GM12878 (cell line): ENCODE data around the gene GBA3. TPM values are rescaled to one million over a fixed set of nuclear protein-coding genes. Genes with fewer than 3 reads are reported as not detected.

Experiments used
- ATAC-seq: fragments of 200-7000 bp; cut with Tn5 transposase; 3 replicates; pipeline ENCODE4 v1.9.1; 2020; ENCODE audit warnings: mild to moderate bottlenecking, moderate library complexity
- BruUV-seq: library from RNA; stranded (reverse); fragments of 400-500 nt; replicated peaks from 2 replicates; lab custom pipeline; 2021; lab: Mats Ljungman, UMichigan
- CTCF ChIA-PET: fragments of 300-600 bp; sonication (Branson Sonifier 250); formaldehyde crosslinking; extraction: SDS; loops from one replicate; lab custom pipeline; 2021; ENCODE audit warnings: inconsistent platforms; lab: Yijun Ruan, JAX
- POLR2A ChIA-PET: fragments of 350-600 bp; formaldehyde crosslinking; extraction: SDS; loops from one replicate; lab custom pipeline; 2021; ENCODE audit warnings: inconsistent platforms; lab: Charles Lee
- RAD21 ChIA-PET: fragments of 300-600 bp; sonication (Branson Sonifier 250); formaldehyde crosslinking; loops from one replicate; lab custom pipeline; 2023; ENCODE audit warnings: antibody characterized with exemption; ENCODE audit not compliant: unreplicated experiment; lab: Charles Lee
- SMC1A ChIA-PET: fragments of 300-600 bp; sonication (Branson Sonifier 250); formaldehyde crosslinking; loops from one replicate; lab custom pipeline; 2023; ENCODE audit not compliant: unreplicated experiment, uncharacterized antibody; lab: Charles Lee
- DNase-seq: peaks from one replicate; pipeline ENCODE4 v3.0.0-alpha.2; 2011; ENCODE audit warnings: low read depth, low spot score
- FAIRE-seq: peaks from 3 replicates; lab custom pipeline; 2011; peaks lifted over from hg19 to GRCh38; lab: Jason Lieb, UNC
- H2AFZ ChIP-seq: 2 replicates; pipeline ENCODE4 v1.6.0; 2011; ENCODE audit warnings: low read depth, low read length, control low read depth; ENCODE audit not compliant: control insufficient read depth
- H3K27ac ChIP-seq: 2 replicates; pipeline ENCODE4 v1.5.1; 2011; ENCODE audit warnings: control low read depth; ENCODE audit not compliant: control insufficient read depth, insufficient read depth
- H3K27me3 ChIP-seq, 2 experiments: replicated peaks in 1 of 2; 2 replicates each; pipeline versions ENCODE4 v1.6.0 to v1.6.1; 2011; ENCODE audit warnings: low read length in 1 of 2; ENCODE audit not compliant: control insufficient read depth in 2 of 2, insufficient read depth in 2 of 2
- H3K36me3 ChIP-seq, 2 experiments: 2 replicates each; pipeline ENCODE4 v1.5.1; 2011; ENCODE audit warnings: low read length in 1 of 2; ENCODE audit not compliant: control insufficient read depth in 2 of 2, insufficient read depth in 2 of 2
- H3K4me1 ChIP-seq: 2 replicates; pipeline ENCODE4 v1.6.1; 2011; ENCODE audit warnings: mild to moderate bottlenecking, low read length, moderate library complexity, mixed read lengths; ENCODE audit not compliant: control insufficient read depth, insufficient read depth
- H3K4me2 ChIP-seq: 2 replicates; pipeline ENCODE4 v1.6.0; 2011; ENCODE audit warnings: control low read depth; ENCODE audit not compliant: control insufficient read depth, insufficient read depth
- H3K4me3 ChIP-seq: fragments of 200-600 bp; sonication (generic); 2 replicates; pipeline ENCODE4 v1.5.1; 2016
- H3K79me2 ChIP-seq: 2 replicates; pipeline ENCODE4 v1.6.0; 2011; ENCODE audit warnings: low read length; ENCODE audit not compliant: control insufficient read depth, insufficient read depth
- H3K9ac ChIP-seq: 2 replicates; pipeline ENCODE4 v1.8.0; 2011; ENCODE audit warnings: low read length, control low read depth, mixed read lengths; ENCODE audit not compliant: control insufficient read depth, insufficient read depth
- H3K9me3 ChIP-seq: replicated peaks from 3 replicates; pipeline ENCODE4 v1.5.1; 2011; ENCODE audit warnings: mild to moderate bottlenecking, low read length; ENCODE audit not compliant: control insufficient read depth, insufficient read depth
- H4K20me1 ChIP-seq: 2 replicates; pipeline ENCODE4 v1.6.0; 2011; ENCODE audit not compliant: control insufficient read depth, insufficient read depth
- BACH1 ChIP-seq: fragments of 450-650 bp; IDR thresholded peaks from 2 replicates; pipeline ENCODE4 v1.6.1; 2017; ENCODE audit warnings: mild to moderate bottlenecking, borderline replicate concordance
- BCL11A ChIP-seq: IDR thresholded peaks from 2 replicates; pipeline ENCODE4 v1.6.1; 2011; ENCODE audit warnings: low read depth, low read length
- NR2C1 ChIP-seq: fragments of 450-650 bp; IDR thresholded peaks from 2 replicates; pipeline ENCODE4 v1.6.1; 2017; ENCODE audit warnings: antibody characterized with exemption, mild to moderate bottlenecking, moderate library complexity
- SMAD5 ChIP-seq: IDR thresholded peaks from 2 replicates; pipeline ENCODE4 v1.6.1; 2016; ENCODE audit warnings: antibody characterized with exemption, low read depth
- WGBS: methylation state at CpG from one replicate; pipeline ENCODE4 v1.1.6; 2016; ENCODE audit warnings: low lambda C conversion rate; ENCODE audit not compliant: insufficient replicate concordance, insufficient coverage; ENCODE audit errors: missing lambda C conversion rate; 5-methylcytosine and 5-hydroxymethylcytosine counted together
- in situ Hi-C: fragments of 300-500 bp; cut with MboI; formaldehyde crosslinking; loops from 9 replicates; pipeline ENCODE4 v1.14.3; 2018; ENCODE audit warnings: mixed read lengths
- intact Hi-C: fragments of 100-400 bp; cut with micrococcal nuclease; formaldehyde crosslinking; loops from one replicate; pipeline ENCODE4 v1.14.2; 2022; ENCODE audit not compliant: unreplicated experiment
- polyA plus RNA-seq, 11 experiments: library from polyadenylated mRNA; depleted of rRNA in 4 of 11; unstranded in 6 of 11; stranded (reverse) in 5 of 11; fragments of >200 nt; fragmentation: Nextera tagmentation in 4 of 11; fragmentation: Illumina TruSeq in 1 of 11; extraction: Ambion mirVana in 4 of 11; extraction: Trizol in 1 of 11; gene quantifications; 1 replicate in 1 of 11; 2 replicates in 10 of 11; pipeline versions ENCODE4 v1.2.1 to v1.2.3, GENCODE V29; 2011 to 2016; ENCODE audit warnings: inconsistent platforms in 2 of 11, missing spikeins in 2 of 11, low read depth in 1 of 11
- total RNA-seq, 4 experiments: library from RNA; depleted of rRNA in 3 of 4; stranded (reverse); fragments of >200 nt in 3 of 4; fragmentation: Illumina TruSeq in 1 of 4; extraction: Trizol in 1 of 4; gene quantifications; 2 replicates each; pipeline versions ENCODE4 v1.2.1 to v1.2.3, GENCODE V29; 2013 to 2021
- TF ChIP-seq, protein P1 (sequence below): IDR thresholded peaks from 2 replicates; pipeline ENCODE4 v1.6.1; 2012; ENCODE audit warnings: mild to moderate bottlenecking, low read depth, low read length

GBA3 gene
- total and polyA plus RNA-seq, 10 of the 15 experiments (the other 5 are each of a cell fraction or from before 2014, with no cell fraction given) = 0.10 to 7.2 (median 0.27) TPM

DNA sequence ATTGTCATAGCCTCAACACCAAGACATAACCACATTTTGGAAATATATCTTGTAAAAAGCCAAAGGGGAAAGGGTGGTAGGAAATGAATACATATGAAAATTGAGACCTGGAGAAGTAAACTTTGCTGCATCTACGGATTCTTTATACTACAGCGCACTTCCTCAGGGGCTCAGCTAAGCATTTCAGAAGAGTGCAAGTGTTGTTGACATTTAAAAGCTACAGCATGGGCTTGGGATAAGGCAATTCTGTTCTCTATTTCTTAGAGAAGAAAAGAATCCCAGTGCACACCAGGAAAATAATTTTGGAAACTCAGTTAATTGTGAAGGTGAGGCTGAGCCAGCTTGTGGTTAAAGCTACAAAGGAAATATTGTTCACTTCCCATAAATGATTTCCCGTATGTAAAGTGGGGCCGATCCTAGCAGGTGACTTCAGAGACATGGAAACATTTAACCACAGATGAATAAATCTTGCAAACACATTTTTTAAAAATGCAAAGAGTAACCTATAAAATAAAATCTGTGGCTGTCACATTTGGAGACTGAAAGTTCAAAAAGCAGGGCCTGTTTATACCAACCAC lies 12.6 kb upstream of the GBA3 start:
- intact Hi-C loops (no loop called here), in situ Hi-C loops (no loop called here)
- POLR2A ChIA-PET = interaction anchor here (0.5 to 2.3 kb wide), 4 partner anchors 8 to 353 kb away, joined by 3 to 6 read pairs (median 4); no protein-coding TSS in a partner anchor
- TF ChIP-seq NR2C1 (no peak), BACH1 (no peak), BCL11A (no peak), SMAD5 (no peak)
- TF ChIP-seq, protein P1, sequence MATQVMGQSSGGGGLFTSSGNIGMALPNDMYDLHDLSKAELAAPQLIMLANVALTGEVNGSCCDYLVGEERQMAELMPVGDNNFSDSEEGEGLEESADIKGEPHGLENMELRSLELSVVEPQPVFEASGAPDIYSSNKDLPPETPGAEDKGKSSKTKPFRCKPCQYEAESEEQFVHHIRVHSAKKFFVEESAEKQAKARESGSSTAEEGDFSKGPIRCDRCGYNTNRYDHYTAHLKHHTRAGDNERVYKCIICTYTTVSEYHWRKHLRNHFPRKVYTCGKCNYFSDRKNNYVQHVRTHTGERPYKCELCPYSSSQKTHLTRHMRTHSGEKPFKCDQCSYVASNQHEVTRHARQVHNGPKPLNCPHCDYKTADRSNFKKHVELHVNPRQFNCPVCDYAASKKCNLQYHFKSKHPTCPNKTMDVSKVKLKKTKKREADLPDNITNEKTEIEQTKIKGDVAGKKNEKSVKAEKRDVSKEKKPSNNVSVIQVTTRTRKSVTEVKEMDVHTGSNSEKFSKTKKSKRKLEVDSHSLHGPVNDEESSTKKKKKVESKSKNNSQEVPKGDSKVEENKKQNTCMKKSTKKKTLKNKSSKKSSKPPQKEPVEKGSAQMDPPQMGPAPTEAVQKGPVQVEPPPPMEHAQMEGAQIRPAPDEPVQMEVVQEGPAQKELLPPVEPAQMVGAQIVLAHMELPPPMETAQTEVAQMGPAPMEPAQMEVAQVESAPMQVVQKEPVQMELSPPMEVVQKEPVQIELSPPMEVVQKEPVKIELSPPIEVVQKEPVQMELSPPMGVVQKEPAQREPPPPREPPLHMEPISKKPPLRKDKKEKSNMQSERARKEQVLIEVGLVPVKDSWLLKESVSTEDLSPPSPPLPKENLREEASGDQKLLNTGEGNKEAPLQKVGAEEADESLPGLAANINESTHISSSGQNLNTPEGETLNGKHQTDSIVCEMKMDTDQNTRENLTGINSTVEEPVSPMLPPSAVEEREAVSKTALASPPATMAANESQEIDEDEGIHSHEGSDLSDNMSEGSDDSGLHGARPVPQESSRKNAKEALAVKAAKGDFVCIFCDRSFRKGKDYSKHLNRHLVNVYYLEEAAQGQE = no peak
- Histone ChIP-seq H3K9ac (no peak overlapping the region), H4K20me1 (no peaks in the 10 kb centered on the region), H3K27ac (no peak overlapping the region), H3K4me1 (no peaks in the 10 kb centered on the region), H3K36me3 (no peaks in the 10 kb centered on the region), H3K9me3 (no peaks in the 10 kb centered on the region), H3K79me2 (no peaks in the 10 kb centered on the region), H3K4me3 (no peak overlapping the region), H3K27me3 (no peaks in the 10 kb centered on the region), H2AFZ (no peak overlapping the region), H3K4me2 (no peak overlapping the region)
- RAD21 ChIA-PET = interaction anchor here (0.9 to 5.9 kb wide), 5 partner anchors 11 to 245 kb away, joined by 3 to 32 read pairs (median 3); no protein-coding TSS in a partner anchor
- no TSS peak for BruUV-seq
- no peak for FAIRE-seq
- DNase-seq = no peak
- peak; percentile 33 for ATAC-seq
- SMC1A ChIA-PET = interaction anchor here (0.6 to 4.1 kb wide), 12 partner anchors 8 to 414 kb away, joined by 3 to 41 read pairs (median 5); partner anchors contain the start of gene GBA3
- CTCF ChIA-PET = interaction anchor here (0.6 to 4.3 kb wide), 12 partner anchors 8 to 891 kb away, joined by 3 to 23 read pairs (median 4); no protein-coding TSS in a partner anchor
- 38% methylated on average over 4 of the region's 4 CpGs for WGBS
